Stimulated activated naive CD4-positive, alpha-beta T cell treated with Interleukin-2 at 50 U/mL for 16 hours (primary cell): Measurements from ENCODE around the gene SLC39A10.

ENCODE experiments used
- DNase-seq: peaks from one replicate; lab custom pipeline; 2025; lab: John Stamatoyannopoulos, UW

The SLC39A10 gene

GRCh38 chr2:195730912-195731311, 73.9 kb downstream of the SLC39A10 start:
- DNase-seq, result no peak

DNA sequence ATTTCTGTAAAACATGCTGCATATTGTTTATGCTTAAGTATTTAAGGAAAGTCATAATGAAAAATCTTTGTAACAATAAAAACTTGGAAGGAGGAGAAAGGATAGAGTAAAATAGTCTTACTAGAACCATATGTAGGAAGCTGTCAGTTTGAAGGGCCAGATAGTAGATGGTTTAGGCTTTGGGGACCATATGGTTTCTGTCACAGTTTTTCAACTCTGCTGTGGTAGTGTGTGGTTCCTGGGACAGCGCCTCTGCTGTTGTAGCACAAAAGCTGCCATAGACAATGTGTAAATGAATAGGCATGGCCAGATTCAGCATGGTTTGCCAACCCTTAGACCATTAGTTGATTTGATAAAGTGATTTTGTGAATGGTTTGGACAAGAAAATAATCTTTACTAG, 75.5 kb downstream of the SLC39A10 start:
- no peak for DNase-seq

DNA sequence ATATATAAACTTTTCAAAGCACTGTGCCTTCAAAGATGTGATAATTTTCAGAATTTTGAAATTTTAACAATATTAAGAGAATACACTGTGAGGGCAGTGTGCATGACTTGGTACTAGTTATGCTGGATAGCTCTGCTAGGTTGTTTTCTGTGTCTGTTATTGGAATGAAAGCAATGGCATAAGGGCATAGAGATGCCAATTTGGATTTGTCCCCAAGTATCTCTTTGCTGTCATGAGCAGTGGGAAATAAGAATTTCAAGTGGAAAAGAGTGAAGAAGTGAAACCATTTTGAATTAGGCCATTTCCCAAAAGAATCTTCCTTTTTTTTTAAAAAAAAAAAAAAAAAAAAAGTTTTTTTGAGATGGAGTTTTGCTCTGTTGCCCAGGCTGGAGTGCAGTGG, 76.8 kb downstream of the SLC39A10 start:
- DNase-seq, result no peak

GRCh38 chr2:195734395-195734794, 77.4 kb downstream of the SLC39A10 start:
- no peak for DNase-seq

GRCh38 chr2:195734931-195735330, 77.9 kb downstream of the SLC39A10 start:
- no peak for DNase-seq

DNA sequence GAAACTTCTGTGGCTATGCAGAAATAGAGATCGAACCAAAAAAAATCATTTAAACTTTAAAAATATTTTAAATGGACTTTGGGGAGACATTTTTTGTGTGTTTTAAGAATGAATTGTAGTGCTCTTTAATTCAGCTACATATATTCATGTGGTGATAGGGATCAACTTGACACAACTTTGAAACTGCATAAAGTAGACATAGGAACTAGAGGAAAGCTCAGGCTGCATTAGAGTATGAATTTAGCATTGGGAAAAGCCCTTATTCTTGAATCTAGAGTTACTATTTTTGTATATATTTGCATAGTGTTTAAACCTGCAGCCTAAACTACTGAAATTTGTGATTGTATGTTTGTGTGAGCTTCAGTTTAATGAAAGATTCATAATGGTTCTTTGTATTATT, 78.3 kb downstream of the SLC39A10 start:
- no peak for DNase-seq

DNA sequence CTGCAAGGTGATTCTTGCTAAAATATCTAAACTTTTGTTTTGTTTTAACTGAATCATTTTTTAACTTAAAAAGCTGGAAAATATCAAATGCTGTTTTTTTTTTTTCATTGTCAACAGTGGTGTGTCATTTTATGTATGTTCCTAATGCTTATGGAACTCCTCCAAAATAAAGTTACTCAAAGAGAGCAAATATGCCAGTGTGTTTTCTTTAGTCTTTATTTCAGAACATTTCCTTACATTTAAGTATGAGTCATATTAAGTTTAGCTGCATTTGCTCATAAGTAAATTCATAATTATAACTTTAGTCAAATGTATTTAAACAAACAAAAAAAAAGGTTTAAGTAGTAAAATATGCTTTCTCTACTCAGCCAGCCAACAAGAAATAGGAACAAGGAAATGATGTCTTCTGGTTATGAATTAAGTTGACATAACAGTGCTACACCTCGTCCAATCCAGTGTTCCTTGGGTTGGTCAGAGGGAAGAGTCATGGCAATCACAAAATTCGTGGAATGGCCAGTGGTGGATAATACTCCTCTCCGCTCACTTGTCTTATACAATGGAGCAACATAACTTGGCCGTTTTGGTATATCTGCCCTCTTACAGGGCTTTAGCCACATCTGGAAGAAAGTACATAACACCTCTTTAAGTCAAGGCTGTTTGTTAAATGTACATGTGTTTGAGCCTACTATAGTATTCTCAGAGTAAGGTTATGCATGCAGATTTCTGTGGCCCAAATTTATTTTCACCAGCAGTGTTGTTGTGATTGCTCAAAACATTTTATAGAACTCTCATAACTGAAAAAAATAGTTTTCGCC, 80.7 kb downstream of the SLC39A10 start:
- DNase-seq, result no peak

DNA sequence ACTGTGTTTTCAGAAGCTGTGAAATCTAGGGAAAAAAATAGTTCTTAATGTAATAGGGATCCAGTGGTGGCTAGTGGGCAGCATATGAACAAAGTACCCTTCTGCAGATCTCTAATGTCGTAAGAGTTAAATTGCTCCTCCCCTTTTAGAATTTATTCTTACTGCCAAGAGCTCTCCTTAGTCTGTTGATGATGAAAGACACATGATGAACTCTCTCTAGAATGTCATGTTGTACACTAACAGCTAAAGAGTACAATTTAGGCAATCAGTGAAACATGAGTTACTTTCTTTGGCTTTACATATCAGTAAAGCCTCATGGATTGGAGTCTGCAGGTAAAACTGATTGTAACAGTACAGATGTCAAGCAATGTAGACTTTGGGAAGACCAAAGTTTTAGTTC, 84.2 kb downstream of the SLC39A10 start:
- no peak for DNase-seq

DNA sequence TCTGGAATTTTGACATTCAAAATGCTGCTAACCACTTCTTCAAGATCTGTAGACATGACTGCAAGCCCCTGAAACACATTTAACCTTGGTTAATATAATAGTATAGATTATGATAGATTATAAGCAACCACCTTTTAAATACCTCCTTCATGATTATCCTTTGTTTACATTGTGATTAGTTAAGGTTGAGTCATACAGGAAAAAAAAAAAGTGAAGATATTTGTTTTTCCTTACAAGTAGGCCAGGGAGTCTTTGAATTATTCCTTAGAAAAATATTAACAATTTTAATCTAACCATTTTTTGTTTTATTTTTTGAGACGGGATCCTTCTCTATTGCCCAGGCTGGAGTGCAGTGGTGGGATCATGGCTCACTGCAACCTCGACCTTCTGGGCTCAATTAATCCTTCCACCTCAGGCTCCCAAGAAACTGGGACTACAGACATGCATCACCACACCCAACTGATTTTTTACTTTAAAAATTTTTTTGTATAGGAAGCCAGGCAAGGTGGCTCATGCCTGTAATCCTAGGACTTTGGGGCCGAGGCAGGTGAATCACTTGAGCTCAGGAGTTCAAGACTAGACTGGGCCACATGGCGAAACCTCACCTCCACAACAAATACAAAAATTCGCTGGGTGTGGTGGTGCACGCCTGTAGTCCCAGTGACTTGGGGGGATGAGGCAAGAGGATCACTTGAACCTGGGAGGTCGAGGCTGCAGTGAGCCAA, 99.4 kb downstream of the SLC39A10 start:
- DNase-seq, result no peak

- no peak for DNase-seq
Measured at GRCh38 chr2:195758846-195759245, 101.8 kb downstream of the SLC39A10 start.

DNA sequence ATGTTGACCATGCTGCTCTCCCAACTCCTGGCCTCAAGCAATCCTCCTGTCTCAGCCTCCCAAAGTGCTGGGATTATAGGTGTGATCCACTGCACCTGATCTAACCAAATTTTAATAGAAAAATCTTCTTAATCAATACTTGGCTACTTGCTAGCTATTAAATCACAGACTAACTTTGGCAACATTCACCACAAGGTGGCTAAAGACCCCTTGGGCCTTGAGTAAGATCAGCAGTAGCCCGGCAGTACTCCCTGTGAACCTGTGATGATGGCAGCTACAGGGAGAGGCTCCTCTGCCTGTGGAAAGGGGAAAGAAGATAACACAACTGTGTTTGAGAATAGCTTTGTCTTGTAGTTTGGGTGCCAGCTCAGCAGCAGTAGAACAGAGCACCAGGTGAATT, 102.9 kb downstream of the SLC39A10 start:
- no peak for DNase-seq

DNA sequence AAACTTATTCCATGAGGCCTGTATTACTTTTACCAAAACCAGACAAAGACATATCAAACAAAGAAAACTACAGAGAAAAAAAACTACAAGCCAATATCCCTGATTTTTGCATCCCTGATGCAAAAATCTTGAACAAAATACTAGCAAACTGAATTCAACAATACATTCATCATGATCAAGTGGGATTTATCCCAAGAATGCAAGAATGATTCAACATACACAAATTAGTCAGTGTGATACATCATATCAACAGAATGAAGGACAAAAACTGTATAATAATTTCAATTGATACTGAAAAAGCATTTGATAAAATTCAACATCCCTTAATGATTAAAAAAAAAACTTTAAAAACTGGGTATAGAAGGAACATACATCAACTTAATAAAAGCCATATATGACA, 106.8 kb downstream of the SLC39A10 start:
- no peak for DNase-seq

GRCh38 chr2:195766691-195767090, 109.7 kb downstream of the SLC39A10 start:
- no peak for DNase-seq

GRCh38 chr2:195768431-195768830, 111.4 kb downstream of the SLC39A10 start:
- DNase-seq, result no peak

DNA sequence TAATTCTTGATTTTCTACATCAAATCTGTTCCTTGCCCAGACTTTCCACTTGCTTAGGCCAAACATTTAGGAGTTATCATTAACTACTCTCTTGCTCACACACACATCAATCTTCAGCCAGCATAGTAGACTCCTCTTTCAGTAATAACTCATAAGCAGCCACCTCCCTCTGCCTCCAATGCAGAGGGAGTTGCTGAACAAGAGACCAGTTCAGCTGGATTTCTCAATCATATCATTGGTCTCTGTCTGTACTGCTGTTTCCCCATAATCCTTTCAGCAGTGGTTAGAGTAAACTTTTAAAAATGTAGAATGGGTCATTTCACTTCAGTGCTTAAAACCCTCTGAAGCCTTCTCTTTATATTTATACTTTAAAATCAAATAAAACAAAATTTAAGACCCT, 112.9 kb downstream of the SLC39A10 start:
- DNase-seq, result no peak

DNA sequence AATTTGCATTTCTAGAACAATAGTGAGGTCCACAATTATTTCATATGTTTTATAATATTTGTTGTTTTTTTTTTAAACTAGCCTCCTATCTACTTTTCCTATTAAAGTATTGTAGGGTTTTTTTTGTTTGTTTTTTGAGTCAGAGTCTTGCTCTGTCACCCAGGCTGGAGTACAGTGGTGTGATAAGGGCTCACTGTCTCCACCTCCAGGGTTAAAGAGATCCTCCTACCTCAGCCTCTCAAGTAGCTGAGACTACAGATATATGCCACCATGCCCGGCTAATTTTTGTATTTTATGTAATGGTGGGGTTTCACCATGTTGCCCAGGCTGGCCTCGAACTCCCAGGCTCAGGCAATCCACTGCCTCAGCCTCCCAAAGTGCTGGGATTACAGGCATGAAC, 122.5 kb downstream of the SLC39A10 start:
- DNase-seq, result no peak

DNA sequence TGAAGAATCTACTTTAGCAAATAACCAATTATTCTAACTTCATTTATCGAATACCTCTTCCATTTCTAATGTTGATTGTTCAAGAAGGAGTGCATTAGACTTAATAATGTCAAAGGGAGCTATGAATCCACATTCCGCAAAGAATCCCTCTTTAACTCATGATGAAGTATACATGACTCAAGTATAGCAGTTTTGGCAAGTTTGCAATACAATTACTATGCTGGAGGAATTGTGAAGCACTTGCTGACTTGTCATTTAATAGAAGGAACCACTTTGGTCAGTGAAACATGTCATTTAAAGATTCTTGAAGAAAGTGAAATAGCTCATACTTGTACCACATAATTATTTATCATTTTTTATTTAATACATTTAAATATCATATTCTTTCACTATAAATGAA, 125.1 kb downstream of the SLC39A10 start:
- no peak for DNase-seq
